ENCODE data around the gene STIM2. TPM values are rescaled to one million over a fixed set of nuclear protein-coding genes. Genes with fewer than 3 reads are reported as not detected.

STIM2 gene
- total and polyA plus RNA-seq, 2 of the 4 experiments (the other 2 are of a cell fraction) = 16.1 to 27.6 TPM

DNA sequence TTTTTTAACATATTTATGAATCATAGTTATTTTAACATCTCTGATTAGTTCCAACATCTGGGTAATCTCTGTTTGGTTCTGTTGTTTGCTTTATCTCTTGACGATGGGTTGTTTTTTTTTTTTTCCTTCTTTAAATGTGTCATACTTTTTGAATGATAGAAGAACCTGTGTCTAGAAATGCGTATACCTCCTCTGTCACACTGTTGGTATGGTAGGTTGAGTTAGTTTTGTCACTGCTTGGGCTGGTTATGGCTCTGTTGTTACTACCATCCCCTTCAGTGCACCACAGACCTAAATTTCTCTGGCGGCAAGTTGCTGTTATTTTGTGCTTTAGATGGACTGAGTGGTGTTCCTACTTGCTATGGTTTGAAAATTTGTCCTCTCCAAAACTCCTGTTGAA, 16.8 kb downstream of the STIM2 start:
- no peak overlapping the region for H3K4me3 ChIP-seq (ENCODE audit: insufficient read depth, low read depth, low read length)
- TF ChIP-seq MXI1 (IDR thresholded peaks at IDR 0.05; ENCODE audit: borderline replicate concordance, low read depth, low read length) = no peak
- TF ChIP-seq MAFK (IDR thresholded peaks at IDR 0.05; ENCODE audit: low read depth, low read length) = no peak
- no peak for TF ChIP-seq NFE2L2 (IDR thresholded peaks at IDR 0.05; ENCODE audit: low read depth, low read length)
- no peak for TF ChIP-seq CEBPB (IDR thresholded peaks at IDR 0.05; ENCODE audit: low read depth, low read length)
- TF ChIP-seq RAD21 (IDR thresholded peaks at IDR 0.05; ENCODE audit: low read length) = no peak
- no peak for TF ChIP-seq BHLHE40 (IDR thresholded peaks at IDR 0.05; ENCODE audit: low read depth, low read length)
- TF ChIP-seq MAZ (IDR thresholded peaks at IDR 0.05; ENCODE audit: borderline replicate concordance, low read depth, low read length) = no peak
- no peak for TF ChIP-seq SMC3 (IDR thresholded peaks at IDR 0.05; ENCODE audit: low read depth, low read length)
- intact Hi-C loops (cut with micrococcal nuclease) = no loop called here
- H2BK15ac ChIP-seq (ENCODE audit: low read depth, low read length) = no peak overlapping the region
- no peak overlapping the region for H3K4me2 ChIP-seq (ENCODE audit: low read depth, low read length)
- H3K14ac ChIP-seq (replicated peaks; ENCODE audit: low read depth, low read length) = no peak overlapping the region
- CTCF ChIA-PET = no interaction called here
- no peak overlapping the region for H2AK9ac ChIP-seq (replicated peaks; ENCODE audit: low read depth, low read length, poor library complexity)
- in situ Hi-C loops (cut with MboI; ENCODE audit: low sequenced_read_pairs) = no loop called here
- no peak overlapping the region for H3K23ac ChIP-seq (ENCODE audit: low read depth, low read length)
- dilution Hi-C loops (cut with HindIII; ENCODE audit: low sequenced_read_pairs, unreplicated experiment) = no loop called here
- H4K91ac ChIP-seq (ENCODE audit: insufficient read depth, low read depth, low read length) = no peak overlapping the region
- no peak overlapping the region for H2BK20ac ChIP-seq (ENCODE audit: low read depth, low read length)
- no peak for ATAC-seq (ENCODE audit: low read depth)
- H2BK5ac ChIP-seq (ENCODE audit: low read depth, low read length, poor library complexity, severe bottlenecking) = no peak overlapping the region
- H3K9me1 ChIP-seq (ENCODE audit: insufficient read depth, low read length) = no peaks in the 10 kb centered on the region
- H2AK5ac ChIP-seq (ENCODE audit: low read depth, low read length) = no peak overlapping the region
- H3K4ac ChIP-seq (ENCODE audit: low read depth, low read length) = no peak overlapping the region
- peaks cover 4% of the 10 kb centered on the region for H4K20me1 ChIP-seq (ENCODE audit: insufficient read depth, low read length)
- no peaks in the 10 kb centered on the region for H3K27me3 ChIP-seq (ENCODE audit: control insufficient read depth, insufficient read depth, low read length)
- H3K79me1 ChIP-seq (ENCODE audit: low read depth in 1 of 2, low read length in 2 of 2) = peaks cover 15 to 26% of the 10 kb centered on the region in 2 experiments
- H2BK120ac ChIP-seq (ENCODE audit: low read depth, low read length) = no peak overlapping the region
- no peak for DNase-seq
- H3K18ac ChIP-seq (ENCODE audit: low read depth, low read length) = no peak overlapping the region
- no peak overlapping the region for H3K56ac ChIP-seq (ENCODE audit: extremely low read depth, insufficient read depth, low read length)
- no peak overlapping the region for H2AFZ ChIP-seq (replicated peaks; ENCODE audit: low read length, poor library complexity)
- no peak overlapping the region for H3K9ac ChIP-seq (ENCODE audit: low read depth, low read length)
- BruUV-seq (replicated peaks) = no TSS peak
- POLR2A ChIA-PET (ENCODE audit: unreplicated experiment) = no interaction called here
- H4K5ac ChIP-seq (ENCODE audit: low read depth, low read length) = no peak overlapping the region
- WGBS, 2 experiments (ENCODE audit: extremely low coverage in 2 of 2, insufficient read length in 1 of 2) = no CpG with 5 or more reads among the region's 3 CpGs
- no peak overlapping the region for H3K27ac ChIP-seq (ENCODE audit: insufficient read depth, low read length)
- H3K9me3 ChIP-seq (ENCODE audit: control insufficient read depth, insufficient read depth, low read length) = no peaks in the 10 kb centered on the region
- no peaks in the 10 kb centered on the region for H3K36me3 ChIP-seq (ENCODE audit: control insufficient read depth, insufficient read depth, low read length)
- H4K8ac ChIP-seq (ENCODE audit: low read depth in 2 of 2, low read length in 2 of 2) = no peak overlapping the region
- H3K4me1 ChIP-seq (ENCODE audit: control insufficient read depth, insufficient read depth, low read length) = 0 out of 2 replicates have a peak, but pooled peaks cover 3% of the 10 kb centered on the region
